NCI-H1092 treated with DMSO at 0.1 percent for 48 hours (cell line): ENCODE measurements around the gene PSAPL1.

Source experiments
- DNase-seq: peaks from one replicate; lab custom pipeline; 2025; lab: John Stamatoyannopoulos, UW

The PSAPL1 gene

DNA sequence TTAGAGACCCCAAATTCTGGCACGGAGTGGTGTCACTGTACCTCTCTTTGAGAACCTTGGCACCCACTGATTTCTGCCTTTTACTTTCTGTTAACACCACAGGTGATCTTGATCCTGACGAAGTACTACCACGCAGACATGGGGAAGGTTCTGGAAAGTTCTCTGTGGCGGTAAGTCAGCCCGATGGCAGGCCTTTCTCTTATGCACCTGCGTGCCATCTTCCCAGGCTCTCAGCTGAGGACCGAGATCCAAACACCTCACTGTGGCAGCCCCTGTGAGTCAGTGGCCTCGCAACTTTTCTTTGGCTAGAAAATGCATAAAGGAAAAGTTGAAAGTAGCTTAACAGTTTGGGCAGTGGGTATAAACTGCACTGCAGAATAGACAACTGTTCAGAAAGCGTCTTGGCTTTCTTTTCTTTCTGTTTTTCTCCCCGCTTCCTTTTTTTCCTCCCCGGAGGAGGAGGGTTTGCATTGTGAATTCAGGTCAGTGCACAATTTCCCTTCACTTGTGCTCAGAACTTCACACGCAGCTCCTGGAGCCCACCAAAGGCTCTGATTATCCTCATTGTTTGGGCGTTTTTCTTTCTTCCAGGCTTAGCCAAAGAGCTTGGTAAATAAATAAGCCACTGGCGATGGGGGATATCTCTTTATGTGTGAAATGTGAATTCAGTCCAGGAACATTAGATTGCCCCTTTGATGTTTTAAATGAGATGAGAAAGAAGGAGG, 38.4 kb downstream of the PSAPL1 start:
- no peak for DNase-seq

GRCh38 chr4:7395645-7396044, 39.1 kb downstream of the PSAPL1 start:
- DNase-seq = no peak

GRCh38 chr4:7394681-7395451, 39.9 kb downstream of the PSAPL1 start:
- no peak for DNase-seq

DNA sequence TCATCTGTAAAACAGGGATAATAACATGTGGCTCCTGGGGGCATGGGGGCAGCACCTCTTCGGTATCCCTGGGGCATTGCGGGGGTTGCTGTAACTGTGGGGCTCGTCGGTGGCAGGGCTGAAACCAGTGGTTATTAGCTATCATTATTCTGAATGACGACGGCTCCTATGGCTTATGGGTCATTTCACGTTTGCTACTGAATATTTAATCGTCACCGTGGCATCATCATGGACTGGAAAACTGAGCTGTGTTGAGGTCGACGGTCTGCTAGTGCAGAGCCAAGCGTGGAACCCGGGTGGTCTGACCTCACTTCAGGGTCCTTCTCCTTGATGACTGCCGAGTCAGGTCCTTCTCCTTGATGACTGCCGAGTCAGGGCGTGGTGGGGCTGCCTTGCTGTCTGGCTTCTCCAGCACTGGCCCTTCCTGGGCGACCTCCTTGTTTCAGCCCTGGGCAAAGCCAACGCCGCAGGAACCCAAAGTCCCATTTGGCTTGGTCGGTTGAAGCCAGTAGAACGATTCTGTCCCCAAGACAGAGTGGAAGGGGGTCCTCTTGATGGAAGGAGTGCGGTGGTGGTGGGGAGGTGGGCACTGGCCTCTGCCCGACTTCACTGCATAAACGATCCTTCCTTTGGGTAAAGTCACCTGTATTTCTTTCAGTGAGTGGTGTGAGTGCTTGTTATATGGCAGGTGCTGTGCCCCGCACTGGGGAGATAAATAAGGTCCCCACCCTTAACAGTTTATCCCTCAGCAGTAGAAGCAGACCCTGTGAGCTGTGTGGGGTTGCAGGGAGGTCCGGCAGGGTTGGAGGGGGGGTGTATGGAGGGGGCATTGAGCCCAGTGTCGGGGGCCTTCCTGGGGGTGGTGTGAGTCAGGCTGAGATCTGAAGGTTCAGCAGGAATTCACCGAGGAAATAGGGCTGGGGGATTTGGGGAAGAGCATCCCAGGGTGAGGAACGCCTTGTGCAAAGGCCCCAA, 40.8 kb downstream of the PSAPL1 start:
- no peak for DNase-seq

- no peak for DNase-seq
These were observed 42.0 kb downstream of the PSAPL1 start for GRCh38 chr4:7392438-7393421.

GRCh38 chr4:7391637-7392437, 42.9 kb downstream of the PSAPL1 start:
- DNase-seq = no peak

DNA sequence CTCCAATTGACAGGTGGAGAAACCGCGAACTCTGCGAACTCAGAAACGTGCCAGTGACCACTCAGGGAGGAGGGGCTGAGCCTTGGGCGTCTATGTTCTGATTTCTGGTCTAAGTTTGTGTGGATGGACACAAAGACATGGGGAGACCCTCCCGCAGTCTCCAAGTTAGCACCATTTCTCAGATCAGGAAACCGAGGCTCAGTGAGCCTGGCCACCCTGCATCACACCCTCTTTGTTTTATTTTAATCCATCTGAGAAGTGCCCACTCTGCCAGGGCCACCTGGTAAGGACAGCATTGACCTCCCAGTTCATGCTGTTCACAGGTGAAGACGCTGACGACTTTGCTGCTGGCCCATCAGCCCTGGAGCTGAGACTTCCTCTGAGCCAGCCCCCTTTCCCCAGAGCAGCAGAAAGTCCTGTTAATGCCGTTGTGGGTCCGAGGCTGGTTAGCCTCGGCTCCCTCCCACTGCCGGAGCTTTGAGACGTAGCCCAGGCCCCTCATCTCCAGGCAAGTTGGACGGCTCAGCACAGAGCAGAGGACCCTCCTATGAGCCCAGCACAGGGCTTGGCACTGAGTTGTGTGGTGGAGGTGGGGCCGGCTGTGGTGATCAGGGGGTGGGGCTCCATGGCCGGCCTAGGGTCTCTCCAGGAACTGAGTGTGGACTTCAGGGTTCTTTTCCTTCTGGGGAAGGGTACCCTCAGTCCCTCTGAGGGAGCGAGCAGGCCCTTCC, 43.7 kb downstream of the PSAPL1 start:
- no peak for DNase-seq

DNA sequence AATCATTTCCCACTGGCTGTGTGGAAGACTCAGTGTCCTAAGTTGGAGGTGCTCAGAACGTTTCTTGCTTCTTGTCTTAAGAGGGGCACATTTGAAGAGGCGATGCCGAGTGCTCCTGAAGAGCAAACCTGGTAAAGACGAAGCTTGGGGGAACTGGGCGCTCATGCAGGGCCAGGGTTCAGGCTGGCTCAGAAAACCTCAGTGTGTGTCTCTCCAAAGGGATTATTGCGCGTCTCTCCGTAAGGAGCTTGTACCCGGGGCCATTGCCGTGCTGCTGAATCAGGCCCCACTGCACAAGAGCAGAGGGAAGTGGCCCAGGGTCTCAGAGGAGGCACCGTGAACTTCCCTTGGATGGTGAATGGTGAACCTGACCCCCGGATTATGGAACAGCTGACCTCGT, 44.4 kb downstream of the PSAPL1 start:
- DNase-seq = no peak

GRCh38 chr4:7389719-7390118, 45.0 kb downstream of the PSAPL1 start:
- no peak for DNase-seq

DNA sequence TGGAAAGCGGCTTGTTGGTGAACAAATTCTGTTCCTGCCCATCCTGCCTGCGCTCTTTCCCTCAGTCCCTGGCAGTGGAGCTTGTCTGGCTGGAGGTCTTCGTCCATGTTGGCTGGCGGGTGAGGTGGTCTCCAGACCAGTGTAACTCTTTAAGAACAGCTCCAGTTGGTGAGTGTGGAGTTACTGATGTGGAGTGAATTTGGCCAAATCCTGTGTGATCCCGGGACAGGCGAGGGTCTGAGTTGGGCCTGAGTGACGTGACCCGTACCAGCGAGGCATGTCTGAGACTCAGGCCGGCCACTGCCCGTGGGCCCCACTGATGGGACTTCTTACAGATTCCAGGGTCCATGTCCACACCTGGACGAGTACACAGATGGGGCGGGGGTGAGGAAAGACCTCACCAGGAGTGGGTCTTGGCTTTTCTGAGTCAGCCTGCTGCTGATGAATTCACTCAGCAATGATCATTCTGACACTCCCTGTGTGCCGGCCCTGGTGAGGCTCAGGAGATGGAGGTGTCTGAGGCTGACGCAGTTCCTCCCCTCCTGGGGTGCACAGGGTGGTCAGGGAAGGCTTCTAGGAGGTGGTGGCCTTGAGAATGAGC, 45.5 kb downstream of the PSAPL1 start:
- no peak for DNase-seq

DNA sequence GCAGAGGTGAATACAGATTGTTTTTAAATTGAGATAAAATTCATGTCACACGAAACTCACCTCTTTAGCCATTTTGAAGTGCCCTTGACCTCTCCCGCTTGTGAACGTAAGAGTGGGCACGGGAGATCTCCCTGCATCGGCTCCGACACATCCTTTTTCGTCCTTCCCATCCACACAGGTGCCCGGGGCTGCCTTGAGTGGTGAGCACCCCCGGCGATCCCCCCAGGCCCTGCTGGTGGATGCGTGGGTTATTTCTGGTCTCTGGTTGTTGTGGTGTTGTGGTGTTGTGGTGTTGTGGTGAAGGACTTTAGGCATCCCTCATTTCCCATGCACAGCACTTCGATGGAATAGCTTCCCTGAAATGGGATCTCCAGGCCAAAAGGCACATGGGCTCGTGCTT, 46.1 kb downstream of the PSAPL1 start:
- no peak for DNase-seq

- no peak for DNase-seq
These were observed 46.8 kb downstream of the PSAPL1 start for GRCh38 chr4:7387925-7388324.

GRCh38 chr4:7384929-7385890, 49.5 kb downstream of the PSAPL1 start:
- DNase-seq = peak; percentile 28

DNA sequence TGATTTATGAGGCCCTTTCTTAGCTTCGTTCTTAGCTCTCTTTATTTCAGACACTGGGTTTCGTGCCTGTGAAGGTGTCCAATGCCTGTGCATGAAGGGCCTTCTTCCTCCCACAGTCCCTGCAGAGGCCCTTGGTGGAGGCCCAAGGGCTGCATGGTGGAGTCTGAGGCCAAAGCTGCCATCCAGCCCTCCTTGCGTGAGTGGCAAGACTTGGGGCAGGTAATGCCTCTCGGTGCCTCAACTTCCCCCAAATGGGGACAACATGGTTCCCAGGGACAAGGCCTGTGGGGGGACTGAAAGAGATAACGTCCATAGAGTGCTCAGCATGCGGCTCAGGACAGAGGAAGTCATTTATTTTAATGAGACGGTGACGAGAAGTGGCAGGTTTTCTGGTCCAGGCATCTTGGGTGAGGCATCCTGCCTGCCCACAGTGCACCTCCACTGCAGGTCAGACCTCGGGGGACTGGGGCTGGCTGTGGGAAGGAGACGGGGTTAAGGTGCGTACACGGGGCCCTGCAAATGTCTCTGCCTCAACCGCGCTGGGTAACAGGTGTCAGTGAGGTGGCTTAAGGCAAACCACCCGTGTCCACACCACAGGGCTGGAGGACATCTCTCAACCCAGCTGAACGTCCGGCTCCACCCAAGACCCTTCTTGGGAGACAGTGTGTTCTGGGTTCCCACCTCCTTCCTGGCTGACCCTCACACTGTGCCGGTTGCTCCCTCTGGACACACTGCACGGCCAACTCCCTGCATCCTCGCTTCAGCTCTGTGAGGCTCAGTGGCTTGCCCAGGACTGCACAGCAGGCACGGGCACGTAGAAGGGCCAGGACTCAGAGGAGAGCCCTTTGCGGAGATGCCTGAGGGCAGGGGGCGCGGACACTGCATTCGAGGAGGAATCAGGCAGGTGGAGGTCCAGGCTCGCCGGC, 50.5 kb downstream of the PSAPL1 start:
- no peak for DNase-seq

DNA sequence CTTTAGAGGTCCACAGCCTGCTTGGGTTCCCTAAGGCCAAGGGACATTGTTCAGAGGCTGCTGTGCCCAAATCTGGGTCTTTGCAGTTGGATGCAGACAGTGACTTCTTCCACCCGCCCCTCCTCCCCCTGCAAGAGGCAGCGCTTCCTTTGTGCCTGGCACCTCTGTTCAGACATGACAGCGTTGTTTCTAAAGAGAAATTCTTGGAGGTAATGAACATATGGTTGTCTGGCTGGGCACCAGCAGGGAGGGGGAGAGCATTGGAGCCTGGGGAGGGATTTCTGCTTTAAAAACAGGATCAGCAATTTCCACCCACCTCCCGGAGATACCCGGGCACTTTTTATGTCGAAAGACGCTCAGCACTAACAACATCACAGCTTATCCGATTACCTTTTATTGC, 51.5 kb downstream of the PSAPL1 start:
- DNase-seq = no peak

- DNase-seq = no peak
These were observed 52.1 kb downstream of the PSAPL1 start for GRCh38 chr4:7382634-7383014.
